IMR-90 (cell line): ENCODE data around the gene ATF7IP. TPM values are rescaled to one million over a fixed set of nuclear protein-coding genes. Genes with fewer than 3 reads are reported as not detected.

Source experiments
- ATAC-seq: fragments of 200-7000 bp; cut with Tn5 transposase; 2 replicates; pipeline ENCODE4 v1.9.1; 2020; ENCODE audit warnings: low read depth, mild to moderate bottlenecking, moderate library complexity
- BruUV-seq: library from RNA; stranded (reverse); fragments of 400-500 nt; replicated peaks from 2 replicates; lab custom pipeline; 2021; lab: Mats Ljungman, UMichigan
- CTCF ChIA-PET: fragments of 300-600 bp; formaldehyde crosslinking; extraction: SDS; loops from one replicate; lab custom pipeline; 2021; ENCODE audit warnings: antibody characterized with exemption; lab: Yijun Ruan, JAX
- POLR2A ChIA-PET: fragments of 300-600 bp; sonication (Branson Sonifier 250); formaldehyde crosslinking; loops from one replicate; lab custom pipeline; 2022; ENCODE audit warnings: antibody characterized with exemption; ENCODE audit not compliant: unreplicated experiment; lab: Charles Lee
- DNase-seq: peaks from one replicate; pipeline ENCODE4 v3.0.0; 2013
- H2AFZ ChIP-seq: replicated peaks from 2 replicates; pipeline ENCODE3; 2013; ENCODE audit warnings: low read length, mild to moderate bottlenecking; ENCODE audit not compliant: poor library complexity
- H2AK5ac ChIP-seq: 2 replicates; pipeline ENCODE4 v1.6.1; 2013; ENCODE audit warnings: low read depth, low read length, inconsistent platforms
- H2AK9ac ChIP-seq: replicated peaks from 2 replicates; pipeline ENCODE3; 2013; ENCODE audit warnings: mild to moderate bottlenecking, low read depth, low read length, moderate library complexity; ENCODE audit not compliant: poor library complexity
- H2BK120ac ChIP-seq: 2 replicates; pipeline ENCODE4 v1.6.1; 2013; ENCODE audit warnings: low read depth, low read length, inconsistent platforms
- H2BK15ac ChIP-seq: 3 replicates; pipeline ENCODE4 v1.6.1; 2013; ENCODE audit warnings: low read depth, low read length, inconsistent platforms
- H2BK20ac ChIP-seq: 2 replicates; pipeline ENCODE4 v1.6.1; 2013; ENCODE audit warnings: low read depth, mild to moderate bottlenecking, inconsistent platforms, low read length, moderate library complexity
- H2BK5ac ChIP-seq: 2 replicates; pipeline ENCODE4 v1.6.1; 2013; ENCODE audit warnings: mild to moderate bottlenecking, low read depth, low read length, inconsistent platforms; ENCODE audit not compliant: poor library complexity, severe bottlenecking
- H3K14ac ChIP-seq: replicated peaks from 2 replicates; pipeline ENCODE4 v1.6.1; 2013; ENCODE audit warnings: low read depth, low read length, inconsistent platforms
- H3K18ac ChIP-seq: 2 replicates; pipeline ENCODE4 v1.6.1; 2013; ENCODE audit warnings: low read depth, low read length, control low read depth
- H3K23ac ChIP-seq: 2 replicates; pipeline ENCODE4 v1.6.1; 2013; ENCODE audit warnings: low read depth, low read length, inconsistent platforms
- H3K27ac ChIP-seq: 2 replicates; pipeline ENCODE4 v1.5.1; 2013; ENCODE audit warnings: mild to moderate bottlenecking, control low read depth, low read length; ENCODE audit not compliant: insufficient read depth
- H3K27me3 ChIP-seq: 2 replicates; pipeline ENCODE4 v1.6.1; 2013; ENCODE audit warnings: low read length; ENCODE audit not compliant: control insufficient read depth, insufficient read depth
- H3K36me3 ChIP-seq: 2 replicates; pipeline ENCODE4 v1.6.1; 2013; ENCODE audit warnings: low read length, mixed read lengths; ENCODE audit not compliant: control insufficient read depth, insufficient read depth
- H3K4ac ChIP-seq: 2 replicates; pipeline ENCODE4 v1.6.1; 2013; ENCODE audit warnings: low read depth, low read length, inconsistent platforms
- H3K4me1 ChIP-seq: 2 replicates; pipeline ENCODE4 v1.6.1; 2013; ENCODE audit warnings: low read length, mixed read lengths; ENCODE audit not compliant: control insufficient read depth, insufficient read depth
- H3K4me2 ChIP-seq: 2 replicates; pipeline ENCODE4 v1.6.1; 2013; ENCODE audit warnings: low read depth, mild to moderate bottlenecking, control low read depth, low read length, moderate library complexity
- H3K4me3 ChIP-seq: 2 replicates; pipeline ENCODE4 v1.5.1; 2013; ENCODE audit warnings: low read depth, mild to moderate bottlenecking, control low read depth, low read length, moderate library complexity; ENCODE audit not compliant: insufficient read depth
- H3K56ac ChIP-seq: 2 replicates; pipeline ENCODE4 v1.6.1; 2013; ENCODE audit warnings: low read length, inconsistent platforms; ENCODE audit not compliant: insufficient read depth; ENCODE audit errors: extremely low read depth
- H3K79me1 ChIP-seq, 2 experiments: 2 replicates each; pipeline ENCODE4 v1.6.1; 2013; ENCODE audit warnings: low read length in 2 of 2, inconsistent platforms in 1 of 2, low read depth in 1 of 2
- H3K9ac ChIP-seq: 2 replicates; pipeline ENCODE4 v1.6.1; 2013; ENCODE audit warnings: low read depth, low read length, control low read depth
- H3K9me1 ChIP-seq: 2 replicates; pipeline ENCODE4 v1.6.1; 2013; ENCODE audit warnings: low read length, inconsistent platforms; ENCODE audit not compliant: insufficient read depth
- H3K9me3 ChIP-seq: 2 replicates; pipeline ENCODE4 v1.6.1; 2013; ENCODE audit warnings: low read length; ENCODE audit not compliant: control insufficient read depth, insufficient read depth
- H4K20me1 ChIP-seq: 2 replicates; pipeline ENCODE4 v1.6.1; 2013; ENCODE audit warnings: low read length, inconsistent platforms; ENCODE audit not compliant: insufficient read depth
- H4K5ac ChIP-seq: 2 replicates; pipeline ENCODE4 v1.6.1; 2013; ENCODE audit warnings: mild to moderate bottlenecking, low read depth, low read length, control low read depth
- H4K8ac ChIP-seq, 2 experiments: 2 replicates each; pipeline ENCODE4 v1.6.1; 2013; ENCODE audit warnings: low read depth in 2 of 2, low read length in 2 of 2, control low read depth in 1 of 2, inconsistent platforms in 1 of 2
- H4K91ac ChIP-seq: 2 replicates; pipeline ENCODE4 v1.6.1; 2013; ENCODE audit warnings: low read depth, low read length, inconsistent platforms; ENCODE audit not compliant: insufficient read depth
- CEBPB ChIP-seq: IDR thresholded peaks from 2 replicates; pipeline ENCODE4 v1.6.1; 2012; ENCODE audit warnings: low read depth, low read length, improper control_type of control experiment
- CHD1 ChIP-seq: IDR thresholded peaks from 2 replicates; pipeline ENCODE4 v1.6.1; 2012; ENCODE audit warnings: low read depth, low read length, improper control_type of control experiment
- CTCF ChIP-seq: conservative IDR thresholded peaks from 2 replicates; pipeline ENCODE4 v1.5.1; 2012; ENCODE audit warnings: mild to moderate bottlenecking, low read depth, low read length, improper control_type of control experiment
- MAFK ChIP-seq: IDR thresholded peaks from 2 replicates; pipeline ENCODE4 v1.6.1; 2012; ENCODE audit warnings: low read depth, low read length, improper control_type of control experiment
- MXI1 ChIP-seq: IDR thresholded peaks from 2 replicates; pipeline ENCODE4 v1.6.1; 2012; ENCODE audit warnings: low read depth, mild to moderate bottlenecking, low read length, moderate library complexity, borderline replicate concordance
- NFE2L2 ChIP-seq: fragments of 150-350 bp; IDR thresholded peaks from 2 replicates; pipeline ENCODE4 v1.6.1; 2016; ENCODE audit warnings: low read depth, mild to moderate bottlenecking, low read length
- POLR2A ChIP-seq: IDR thresholded peaks from 2 replicates; pipeline ENCODE4 v1.6.1; 2012; ENCODE audit warnings: mild to moderate bottlenecking, low read depth, low read length
- RCOR1 ChIP-seq: IDR thresholded peaks from 2 replicates; pipeline ENCODE4 v1.6.1; 2012; ENCODE audit warnings: mild to moderate bottlenecking, low read length, improper control_type of control experiment; ENCODE audit not compliant: insufficient replicate concordance
- RFX5 ChIP-seq: IDR thresholded peaks from 2 replicates; pipeline ENCODE4 v1.8.0; 2012; ENCODE audit warnings: low read depth, mild to moderate bottlenecking, low read length, moderate library complexity
- SMC3 ChIP-seq: fragments of 150-350 bp; IDR thresholded peaks from 2 replicates; pipeline ENCODE4 v1.6.1; 2016; ENCODE audit warnings: low read depth, mild to moderate bottlenecking, antibody characterized with exemption, low read length, moderate library complexity
- USF2 ChIP-seq: fragments of 150-350 bp; IDR thresholded peaks from 2 replicates; pipeline ENCODE4 v1.6.1; 2017; ENCODE audit warnings: mild to moderate bottlenecking, antibody characterized with exemption, low read length, low read depth
- WGBS, 2 experiments: methylation state at CpG; one replicate each; pipeline versions ENCODE4 v1.1.5 to v1.1.7; 2013; ENCODE audit warnings: missing lambda C conversion rate in 2 of 2; ENCODE audit not compliant: insufficient read length in 1 of 2; ENCODE audit errors: extremely low coverage in 2 of 2; 5-methylcytosine and 5-hydroxymethylcytosine counted together
- dilution Hi-C: fragments of 300-500 bp; cut with HindIII; formaldehyde crosslinking; loops from one replicate; pipeline ENCODE4 v1.14.3; 2018; ENCODE audit warnings: low sequenced_read_pairs; ENCODE audit not compliant: unreplicated experiment
- in situ Hi-C: fragments of 300-500 bp; cut with MboI; formaldehyde crosslinking; loops from 3 replicates; pipeline ENCODE4 v1.14.3; 2019; ENCODE audit warnings: low sequenced_read_pairs, inconsistent platforms, mixed read lengths
- intact Hi-C: fragments of 100-400 bp; cut with micrococcal nuclease; formaldehyde crosslinking; loops from 2 replicates; pipeline ENCODE4 v1.10.0; 2022
- polyA plus RNA-seq, 3 experiments: library from polyadenylated mRNA; depleted of rRNA; stranded (reverse); fragments of >200 nt; gene quantifications; 2 replicates each; pipeline ENCODE4 v1.2.3, GENCODE V29; 2012; ENCODE audit warnings: low replicate concordance in 1 of 3
- total RNA-seq: library from RNA; depleted of rRNA; stranded (reverse); fragments of >200 nt; gene quantifications from 2 replicates; pipeline ENCODE4 v1.2.3, GENCODE V29; 2012

The ATF7IP gene
- total and polyA plus RNA-seq, 2 of the 4 experiments (the other 2 are of a cell fraction) = 9.4 to 22.8 TPM

GRCh38 chr12:14364583-14365271, 755 bp upstream of the ATF7IP start (continued):
- no peak for TF ChIP-seq SMC3

GRCh38 chr12:14366209-14367039, 942 bp downstream of the ATF7IP start:
- H4K91ac ChIP-seq = peak overlapping the region; percentile 46; the same call in 1 of the 2 replicates
- no peak overlapping the region for H2AK5ac ChIP-seq
- no peak overlapping the region for H2AK9ac ChIP-seq
- peak overlapping the region; percentile 3; the same call in 1 of the 2 replicates for H4K5ac ChIP-seq
- H4K20me1 ChIP-seq = no peaks in the 10 kb centered on the region
- H3K27ac ChIP-seq = peak overlapping the region; percentile 28; the same call in 1 of the 2 replicates
- H3K23ac ChIP-seq = peak overlapping the region; percentile 82; the same call in 1 of the 2 replicates
- H3K4me3 ChIP-seq = peak overlapping the region; percentile 75
- H2BK5ac ChIP-seq = peak overlapping the region; percentile 61
- peak overlapping the region; percentile 72; the same call in 1 of the 2 replicates for H3K4ac ChIP-seq
- H3K9me3 ChIP-seq = no peaks in the 10 kb centered on the region
- peak overlapping the region; percentile 7 to 90; a peak in 3 of 4 replicates for H4K8ac ChIP-seq
- H3K79me1 ChIP-seq = peaks cover 0 to 9% of the 10 kb centered on the region in 2 experiments; a peak in 2 of 4 replicates
- no peak overlapping the region for H2BK120ac ChIP-seq
- H2BK20ac ChIP-seq = no peak overlapping the region
- in situ Hi-C loops = loop anchor here (10.0 kb wide), 1 partner anchor 102 kb away; no protein-coding TSS in a partner anchor
- 0 out of 2 replicates have a peak overlapping the region, but pooled peaks have one; percentile 31 for H3K18ac ChIP-seq
- H3K4me2 ChIP-seq = peak overlapping the region; percentile 95
- H3K4me1 ChIP-seq = no peaks in the 10 kb centered on the region; the same call in 1 of the 2 replicates
- peak overlapping the region; percentile 86 for H3K14ac ChIP-seq
- no TSS peak for BruUV-seq
- intact Hi-C loops = loop anchor here (1.0 to 5.0 kb wide), 6 partner anchors 18 to 251 kb away; no protein-coding TSS in a partner anchor
- H3K9me1 ChIP-seq = 0 out of 2 replicates have a peak, but pooled peaks cover 2% of the 10 kb centered on the region
- H3K9ac ChIP-seq = no peak overlapping the region; the same call in 1 of the 2 replicates
- no peak overlapping the region for H2AFZ ChIP-seq
- no peaks in the 10 kb centered on the region for H3K27me3 ChIP-seq
- no peak overlapping the region for H2BK15ac ChIP-seq
- ChIA-PET POLR2A (no interaction called here), CTCF (interaction anchor here (0.6 to 1.4 kb wide), 9 partner anchors 10 to 350 kb away, joined by 3 to 8 read pairs (median 5); no protein-coding TSS in a partner anchor)
- 0 out of 2 replicates have a peak overlapping the region, but pooled peaks have one; percentile 45 for H3K56ac ChIP-seq
- dilution Hi-C loops = no loop called here
- no CpG with 5 or more reads among the region's 5 CpGs for WGBS, 2 experiments
- peaks cover 3% of the 10 kb centered on the region; the same call in 1 of the 2 replicates for H3K36me3 ChIP-seq
- ATAC-seq (no peak), DNase-seq (peak; percentile 40)
- TF ChIP-seq POLR2A (no peak), SMC3 (peak; percentile 16; the same call in 1 of the 2 replicates), CEBPB (no peak), RCOR1 (no peak), CHD1 (no peak), NFE2L2 (no peak), RFX5 (no peak), USF2 (no peak), MAFK (no peak), MXI1 (no peak), CTCF (0 out of 2 replicates have a peak, but pooled peaks have one; percentile 29)
